Measurements from ENCODE around the gene TRMT44. TPM values are rescaled to one million over a fixed set of nuclear protein-coding genes. Genes with fewer than 3 reads are reported as not detected.
"Not testable (repeated sequence)": the region's sequence is repeated elsewhere in the genome, so short reads cannot be mapped to it uniquely, and the experiment has no call there.

The TRMT44 gene
- total RNA-seq, 1 donor from 2014 or later: 24.5 TPM

DNA sequence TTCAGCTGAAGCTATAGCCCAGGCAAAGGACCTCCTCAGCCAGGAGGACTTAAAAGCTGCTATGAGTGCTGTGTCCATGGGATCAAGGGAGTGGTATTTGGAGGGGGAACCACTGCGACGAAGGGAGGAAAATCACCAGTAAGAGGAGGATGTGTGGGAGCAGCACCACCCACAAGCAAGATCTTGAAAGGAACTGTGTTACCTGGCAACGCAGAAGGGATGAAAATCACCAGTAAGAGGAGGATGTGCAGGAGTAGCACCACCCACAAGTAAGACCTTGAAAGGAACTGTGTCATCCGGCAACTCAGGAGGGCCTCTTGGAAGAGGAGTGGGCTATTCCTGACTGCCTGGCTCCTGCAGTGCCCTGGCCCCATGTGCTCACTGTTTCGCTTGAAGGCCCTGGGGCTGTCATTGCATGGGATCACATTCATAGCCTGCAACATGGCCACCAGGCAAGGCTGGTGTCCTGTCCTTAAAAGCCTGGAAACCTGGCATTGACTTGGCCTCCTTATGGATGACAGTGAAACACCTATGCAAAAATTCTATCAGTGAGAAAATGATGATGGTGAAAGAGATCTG lies 48.3 kb downstream of the TRMT44 start:
- Mint-ChIP-seq H3K4me1 (ENCODE audit: unreplicated experiment) (no peaks in the 10 kb centered on the region), H3K4me3 (ENCODE audit: unreplicated experiment) (no peak overlapping the region), H3K36me3 (ENCODE audit: unreplicated experiment) (no peaks in the 10 kb centered on the region), H3K27ac (ENCODE audit: unreplicated experiment) (no peak overlapping the region), H3K27me3 (ENCODE audit: unreplicated experiment) (no peaks in the 10 kb centered on the region), H3K9me3 (ENCODE audit: unreplicated experiment) (no peaks in the 10 kb centered on the region)
- TF ChIP-seq, protein P1, sequence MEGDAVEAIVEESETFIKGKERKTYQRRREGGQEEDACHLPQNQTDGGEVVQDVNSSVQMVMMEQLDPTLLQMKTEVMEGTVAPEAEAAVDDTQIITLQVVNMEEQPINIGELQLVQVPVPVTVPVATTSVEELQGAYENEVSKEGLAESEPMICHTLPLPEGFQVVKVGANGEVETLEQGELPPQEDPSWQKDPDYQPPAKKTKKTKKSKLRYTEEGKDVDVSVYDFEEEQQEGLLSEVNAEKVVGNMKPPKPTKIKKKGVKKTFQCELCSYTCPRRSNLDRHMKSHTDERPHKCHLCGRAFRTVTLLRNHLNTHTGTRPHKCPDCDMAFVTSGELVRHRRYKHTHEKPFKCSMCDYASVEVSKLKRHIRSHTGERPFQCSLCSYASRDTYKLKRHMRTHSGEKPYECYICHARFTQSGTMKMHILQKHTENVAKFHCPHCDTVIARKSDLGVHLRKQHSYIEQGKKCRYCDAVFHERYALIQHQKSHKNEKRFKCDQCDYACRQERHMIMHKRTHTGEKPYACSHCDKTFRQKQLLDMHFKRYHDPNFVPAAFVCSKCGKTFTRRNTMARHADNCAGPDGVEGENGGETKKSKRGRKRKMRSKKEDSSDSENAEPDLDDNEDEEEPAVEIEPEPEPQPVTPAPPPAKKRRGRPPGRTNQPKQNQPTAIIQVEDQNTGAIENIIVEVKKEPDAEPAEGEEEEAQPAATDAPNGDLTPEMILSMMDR (IDR thresholded peaks at IDR 0.05): no peak
- no peak for DNase-seq (ENCODE audit: extremely low spot score, unreplicated experiment)

DNA sequence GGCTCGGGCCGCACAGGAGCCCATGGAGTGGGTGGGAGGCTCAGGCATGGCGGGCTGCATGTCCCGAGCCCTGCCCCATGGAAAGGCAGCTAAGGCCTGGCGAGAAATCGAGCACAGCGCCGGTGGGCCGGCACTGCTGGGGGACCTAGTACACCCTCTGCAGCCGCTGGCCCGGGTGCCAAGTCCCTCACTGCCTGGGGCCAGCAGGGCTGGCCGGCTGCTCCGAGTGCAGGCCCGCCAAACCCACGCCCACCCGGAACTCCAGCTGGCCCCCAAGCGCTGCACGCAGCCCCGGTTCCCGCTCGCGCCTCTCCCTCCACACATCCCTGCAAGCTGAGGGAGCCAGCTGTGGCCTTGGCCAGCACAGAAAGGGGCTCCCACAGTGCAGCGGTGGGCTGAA lies 50.9 kb downstream of the TRMT44 start:
- not testable (repeated sequence) for H3K4me3 Mint-ChIP-seq (ENCODE audit: unreplicated experiment); H3K4me1 Mint-ChIP-seq (ENCODE audit: unreplicated experiment); H3K27ac Mint-ChIP-seq (ENCODE audit: unreplicated experiment); DNase-seq (ENCODE audit: extremely low spot score, unreplicated experiment); H3K9me3 Mint-ChIP-seq (ENCODE audit: unreplicated experiment); H3K36me3 Mint-ChIP-seq (ENCODE audit: unreplicated experiment); H3K27me3 Mint-ChIP-seq (ENCODE audit: unreplicated experiment)

DNA sequence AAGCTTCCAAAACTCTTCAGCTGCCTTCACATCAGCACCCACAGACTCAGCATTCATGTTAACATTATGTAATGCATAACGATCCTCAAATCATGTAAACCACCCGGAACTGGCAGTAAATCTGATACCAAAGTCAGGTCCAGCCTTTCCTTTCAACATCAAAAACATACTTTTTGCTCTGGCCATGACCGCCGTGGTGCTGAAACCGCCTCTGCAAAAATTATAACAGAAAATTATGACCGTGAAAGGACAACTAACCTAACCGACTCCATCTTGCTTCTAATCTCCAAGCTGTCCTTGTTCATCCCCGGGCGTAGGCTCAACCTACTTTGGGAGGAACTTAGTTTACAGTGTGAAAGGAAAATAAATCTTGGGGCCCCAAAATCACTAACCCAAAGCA lies 51.6 kb downstream of the TRMT44 start:
- Mint-ChIP-seq H3K36me3 (ENCODE audit: unreplicated experiment) (no peaks in the 10 kb centered on the region), H3K4me3 (ENCODE audit: unreplicated experiment) (no peak overlapping the region), H3K9me3 (ENCODE audit: unreplicated experiment) (no peaks in the 10 kb centered on the region), H3K4me1 (ENCODE audit: unreplicated experiment) (no peaks in the 10 kb centered on the region), H3K27me3 (ENCODE audit: unreplicated experiment) (no peaks in the 10 kb centered on the region), H3K27ac (ENCODE audit: unreplicated experiment) (no peak overlapping the region)
- TF ChIP-seq, protein P1 (IDR thresholded peaks at IDR 0.05): no peak
- no peak for DNase-seq (ENCODE audit: extremely low spot score, unreplicated experiment)

DNA sequence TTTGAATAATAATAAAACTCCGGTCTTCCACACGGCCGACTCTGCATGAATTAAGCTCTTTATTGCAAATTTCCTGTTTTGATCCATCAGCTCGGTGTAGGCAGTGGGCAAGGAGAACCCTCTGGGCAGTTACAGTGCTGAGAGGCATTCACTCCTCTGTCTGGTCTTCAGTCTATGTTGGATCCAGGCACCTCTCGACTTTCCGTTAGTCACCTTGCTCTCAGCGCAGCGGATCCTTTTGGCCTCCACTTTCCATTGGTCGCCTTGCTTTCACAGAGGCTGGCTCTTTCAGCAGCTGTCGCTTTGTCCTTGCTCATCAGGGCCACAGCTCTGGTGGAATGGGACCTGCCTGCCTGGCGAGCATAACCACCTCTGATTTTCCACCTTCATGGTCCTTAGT lies 52.9 kb downstream of the TRMT44 start:
- no peak overlapping the region for H3K4me3 Mint-ChIP-seq (ENCODE audit: unreplicated experiment)
- no peaks in the 10 kb centered on the region for H3K36me3 Mint-ChIP-seq (ENCODE audit: unreplicated experiment)
- no peaks in the 10 kb centered on the region for H3K9me3 Mint-ChIP-seq (ENCODE audit: unreplicated experiment)
- no peak overlapping the region for H3K27ac Mint-ChIP-seq (ENCODE audit: unreplicated experiment)
- no peaks in the 10 kb centered on the region for H3K4me1 Mint-ChIP-seq (ENCODE audit: unreplicated experiment)
- DNase-seq (ENCODE audit: extremely low spot score, unreplicated experiment): no peak
- H3K27me3 Mint-ChIP-seq (ENCODE audit: unreplicated experiment): no peaks in the 10 kb centered on the region
- TF ChIP-seq, protein P1 (IDR thresholded peaks at IDR 0.05): no peak

DNA sequence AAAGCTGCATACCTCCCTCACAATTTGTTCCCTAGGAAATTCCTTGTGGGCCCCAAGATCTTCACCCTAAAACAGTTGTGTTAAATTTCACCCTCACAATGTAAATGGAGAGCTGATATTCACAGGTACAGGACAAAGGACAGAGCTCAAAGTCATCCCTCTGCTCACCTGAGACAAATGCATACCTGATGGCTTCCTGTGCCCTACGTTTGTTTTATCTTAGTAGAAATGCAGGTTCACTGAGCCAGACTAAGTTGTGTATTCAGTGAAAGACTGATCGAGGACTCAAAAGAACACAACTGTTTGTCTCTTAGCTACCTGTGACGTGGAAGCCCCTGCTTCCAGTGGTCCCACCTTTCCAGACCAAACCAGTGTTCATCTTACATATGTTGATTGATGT lies 53.6 kb downstream of the TRMT44 start:
- H3K27me3 Mint-ChIP-seq (ENCODE audit: unreplicated experiment): no peaks in the 10 kb centered on the region
- TF ChIP-seq, protein P1 (IDR thresholded peaks at IDR 0.05): no peak
- H3K36me3 Mint-ChIP-seq (ENCODE audit: unreplicated experiment): no peaks in the 10 kb centered on the region
- H3K27ac Mint-ChIP-seq (ENCODE audit: unreplicated experiment): no peak overlapping the region
- no peaks in the 10 kb centered on the region for H3K4me1 Mint-ChIP-seq (ENCODE audit: unreplicated experiment)
- H3K9me3 Mint-ChIP-seq (ENCODE audit: unreplicated experiment): no peaks in the 10 kb centered on the region
- H3K4me3 Mint-ChIP-seq (ENCODE audit: unreplicated experiment): no peak overlapping the region
- DNase-seq (ENCODE audit: extremely low spot score, unreplicated experiment): no peak

Data from osteocyte (in vitro differentiated cells).